Bladder microvascular endothelial cell (primary cell): ENCODE measurements around the gene SKIC3. TPM values are rescaled to one million over a fixed set of nuclear protein-coding genes. Genes with fewer than 3 reads are reported as not detected.

Experiments
- total RNA-seq: library from RNA; depleted of rRNA; stranded (reverse); fragments of >200 nt; gene quantifications from 2 replicates; pipeline ENCODE4 v1.2.3, GENCODE V29; 2014

SKIC3 gene
- total RNA-seq, result 71.7 and 137 TPM in 2 replicates

DNA sequence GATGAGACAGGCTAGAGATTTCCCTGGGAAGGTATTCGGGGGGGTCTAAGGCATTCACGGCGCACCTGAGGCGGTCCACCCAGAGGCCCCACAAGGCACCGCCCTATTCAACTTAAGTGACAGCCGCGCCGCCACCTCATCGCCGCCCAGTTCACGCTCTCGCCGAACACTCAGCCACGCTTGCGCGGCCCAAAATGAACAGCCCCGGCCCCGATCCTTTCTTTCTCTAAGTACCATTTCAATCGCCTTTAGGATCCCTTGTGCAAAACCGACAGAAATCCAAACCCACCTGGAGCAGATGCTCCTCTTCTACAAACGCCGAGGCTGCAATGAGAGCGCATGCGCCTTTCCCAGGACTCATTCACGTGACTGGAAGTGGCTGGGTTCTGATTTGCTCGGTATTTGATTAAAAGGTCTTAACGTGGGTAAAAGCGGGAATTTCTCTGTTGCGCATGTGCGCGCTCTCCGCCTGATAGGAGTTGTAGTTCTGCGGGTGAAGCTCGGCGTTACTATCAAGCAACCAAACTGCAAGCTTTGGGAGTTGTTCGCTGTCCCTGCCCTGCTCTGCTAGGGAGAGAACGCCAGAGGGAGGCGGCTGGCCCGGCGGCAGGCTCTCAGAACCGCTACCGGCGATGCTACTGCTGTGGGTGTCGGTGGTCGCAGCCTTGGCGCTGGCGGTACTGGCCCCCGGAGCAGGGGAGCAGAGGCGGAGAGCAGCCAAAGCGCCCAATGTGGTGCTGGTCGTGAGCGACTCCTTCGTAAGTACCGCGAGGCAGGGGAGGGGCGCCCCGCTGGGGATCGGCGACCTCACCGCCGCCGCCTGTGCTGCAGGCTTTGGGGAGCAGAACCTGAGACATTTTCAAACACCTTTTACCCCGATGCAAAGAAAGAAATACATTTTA lies at the start of gene SKIC3, which contains the start of gene ARSK:
SKIC3 (minus strand) TSS at position 331 of the 902 bp plus-strand sequence. CDS start 7,827 bp downstream, outside the sequence.
ARSK (plus strand) TSS at position 455 of the 902 bp plus-strand sequence; CDS start at position 633, 178 bp downstream.

Other genes with a start within 250 kb of the SKIC3 start
- not detected in 2 replicates for gene FAM81B, start 163.6 kb downstream of the SKIC3 start, total RNA-seq
- 2.4 and 3.0 TPM in 2 replicates for gene ARSK, start 124 bp upstream of the SKIC3 start, total RNA-seq
- 0.06 TPM in 1 of 2 replicates, not detected in the other for gene GPR150, start 65.1 kb upstream of the SKIC3 start, total RNA-seq
- 0.97 and 1.2 TPM in 2 replicates for gene RFESD, start 91.8 kb upstream of the SKIC3 start, total RNA-seq
- gene SPATA9, start 128.0 kb upstream of the SKIC3 start, total RNA-seq, result not detected in 2 replicates
- 29.6 and 41.9 TPM in 2 replicates for gene RHOBTB3, start 176.4 kb upstream of the SKIC3 start, total RNA-seq